Right lobe of liver (tissue), 4 donors: ENCODE results near the gene MYO1D.

Experiments used
- POLR2A ChIP-seq: fragments of 450-650 bp; IDR thresholded peaks from one replicate; pipeline ENCODE4 v1.6.1; 2017; ENCODE audit warnings: antibody characterized with exemption, mild to moderate bottlenecking
- TF ChIP-seq, protein P1 (sequence below), 4 donors: fragments of 200-600 bp in 3 of 4; fragments of 450-650 bp in 1 of 4; IDR thresholded peaks; one replicate each; pipeline versions ENCODE4 v1.5.1 to v1.8.0; 2016 to 2022; ENCODE audit warnings: antibody characterized with exemption in 4 of 4, mild to moderate bottlenecking in 2 of 4
- donor health status: DM: no; HTN: no; CAD: no.
- donor health status: DM: no; HTN: no; CAD: no.
- donor health status: DM: no; HTN: yes; CAD: no.

DNA sequence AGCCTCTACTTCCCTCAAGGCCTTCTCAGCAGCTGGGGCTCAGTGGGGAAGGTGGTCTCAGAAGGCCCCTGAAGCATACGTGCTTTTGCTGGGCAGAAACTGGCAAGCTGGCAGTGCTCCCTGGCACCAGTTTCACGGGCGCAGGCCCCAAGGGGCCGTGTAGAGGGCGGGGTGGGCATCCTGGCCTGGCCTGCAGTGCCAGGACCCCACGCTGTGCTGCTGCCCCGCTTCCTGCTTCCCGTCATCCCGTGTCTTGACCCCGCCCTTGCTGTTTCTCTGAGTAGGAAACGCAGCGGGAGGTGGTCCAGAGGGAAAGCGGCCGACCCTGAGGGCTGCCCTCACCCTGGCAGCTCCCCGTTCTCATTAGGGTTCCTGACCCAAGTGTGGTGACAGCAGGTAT is 383.4 kb downstream of the MYO1D start:
- TF ChIP-seq, protein P1, sequence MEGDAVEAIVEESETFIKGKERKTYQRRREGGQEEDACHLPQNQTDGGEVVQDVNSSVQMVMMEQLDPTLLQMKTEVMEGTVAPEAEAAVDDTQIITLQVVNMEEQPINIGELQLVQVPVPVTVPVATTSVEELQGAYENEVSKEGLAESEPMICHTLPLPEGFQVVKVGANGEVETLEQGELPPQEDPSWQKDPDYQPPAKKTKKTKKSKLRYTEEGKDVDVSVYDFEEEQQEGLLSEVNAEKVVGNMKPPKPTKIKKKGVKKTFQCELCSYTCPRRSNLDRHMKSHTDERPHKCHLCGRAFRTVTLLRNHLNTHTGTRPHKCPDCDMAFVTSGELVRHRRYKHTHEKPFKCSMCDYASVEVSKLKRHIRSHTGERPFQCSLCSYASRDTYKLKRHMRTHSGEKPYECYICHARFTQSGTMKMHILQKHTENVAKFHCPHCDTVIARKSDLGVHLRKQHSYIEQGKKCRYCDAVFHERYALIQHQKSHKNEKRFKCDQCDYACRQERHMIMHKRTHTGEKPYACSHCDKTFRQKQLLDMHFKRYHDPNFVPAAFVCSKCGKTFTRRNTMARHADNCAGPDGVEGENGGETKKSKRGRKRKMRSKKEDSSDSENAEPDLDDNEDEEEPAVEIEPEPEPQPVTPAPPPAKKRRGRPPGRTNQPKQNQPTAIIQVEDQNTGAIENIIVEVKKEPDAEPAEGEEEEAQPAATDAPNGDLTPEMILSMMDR (IDR thresholded peaks at IDR 0.05) = no peak
- TF ChIP-seq POLR2A = no peak
